ENCODE measurements around the gene ABCD3.

Gene ABCD3

GRCh38 chr1:94496076-94496755 is 78.0 kb downstream of the ABCD3 start:
- H3K9me3 ChIP-seq (ENCODE audit: insufficient read depth, low read depth, low read length), result no peaks in the 10 kb centered on the region
- H3K4me3 ChIP-seq (ENCODE audit: low read length, poor library complexity, severe bottlenecking), result no peak overlapping the region
- no peaks in the 10 kb centered on the region for H3K9me2 ChIP-seq (replicated peaks; ENCODE audit: low read depth, low read length)
- no peak overlapping the region for H3K9ac ChIP-seq (ENCODE audit: low read depth, low read length, poor library complexity, severe bottlenecking)
- H3K4me2 ChIP-seq (ENCODE audit: low read depth, low read length, poor library complexity, severe bottlenecking), result no peak overlapping the region
- H2AFZ ChIP-seq (ENCODE audit: low read length), result no peak overlapping the region
- H3K4me1 ChIP-seq (ENCODE audit: insufficient read depth, low read length, poor library complexity, severe bottlenecking), result no peaks in the 10 kb centered on the region
- no peaks in the 10 kb centered on the region for H4K20me1 ChIP-seq (ENCODE audit: insufficient read depth, low read length, poor library complexity, severe bottlenecking)
- H3K27me3 ChIP-seq (ENCODE audit: insufficient read depth, low read length, poor library complexity, severe bottlenecking), result no peaks in the 10 kb centered on the region
- no peaks in the 10 kb centered on the region; the same call in 1 of the 2 replicates for H3F3A ChIP-seq (ENCODE audit: low read depth)
- H3K36me3 ChIP-seq (ENCODE audit: insufficient read depth, low read length), result peaks cover 37% of the 10 kb centered on the region
- H3K79me2 ChIP-seq (ENCODE audit: insufficient read depth, low read length), result no peaks in the 10 kb centered on the region
- TF ChIP-seq EZH2phosphoT487 (IDR thresholded peaks at IDR 0.05; ENCODE audit: borderline replicate concordance), result no peak
- TF ChIP-seq CTCF (conservative IDR thresholded peaks at IDR 0.05; ENCODE audit: low read length), result no peak

GRCh38 chr1:94501426-94501825 is 83.2 kb downstream of the ABCD3 start:
- Histone ChIP-seq H3K4me2 (ENCODE audit: low read depth, low read length, poor library complexity, severe bottlenecking) (no peak overlapping the region), H3K9ac (ENCODE audit: low read depth, low read length, poor library complexity, severe bottlenecking) (no peak overlapping the region), H3K4me3 (ENCODE audit: low read length, poor library complexity, severe bottlenecking) (no peak overlapping the region), H4K20me1 (ENCODE audit: insufficient read depth, low read length, poor library complexity, severe bottlenecking) (no peaks in the 10 kb centered on the region), H3K79me2 (ENCODE audit: insufficient read depth, low read length) (no peaks in the 10 kb centered on the region), H3K36me3 (ENCODE audit: insufficient read depth, low read length) (peaks cover 43% of the 10 kb centered on the region; the same call in 1 of the 2 replicates), H3F3A (ENCODE audit: low read depth) (no peaks in the 10 kb centered on the region; the same call in 1 of the 2 replicates), H3K27me3 (ENCODE audit: insufficient read depth, low read length, poor library complexity, severe bottlenecking) (no peaks in the 10 kb centered on the region), H2AFZ (ENCODE audit: low read length) (no peak overlapping the region), H3K9me3 (ENCODE audit: insufficient read depth, low read depth, low read length) (no peaks in the 10 kb centered on the region), H3K9me2 (replicated peaks; ENCODE audit: low read depth, low read length) (no peaks in the 10 kb centered on the region), H3K4me1 (ENCODE audit: insufficient read depth, low read length, poor library complexity, severe bottlenecking) (no peaks in the 10 kb centered on the region)
- no peak for TF ChIP-seq CTCF (conservative IDR thresholded peaks at IDR 0.05; ENCODE audit: low read length)
- no peak for TF ChIP-seq EZH2phosphoT487 (IDR thresholded peaks at IDR 0.05; ENCODE audit: borderline replicate concordance)

GRCh38 chr1:94501935-94502334 is 83.7 kb downstream of the ABCD3 start:
- Histone ChIP-seq H3K4me3 (ENCODE audit: low read length, poor library complexity, severe bottlenecking) (no peak overlapping the region), H4K20me1 (ENCODE audit: insufficient read depth, low read length, poor library complexity, severe bottlenecking) (no peaks in the 10 kb centered on the region), H3K9me2 (replicated peaks; ENCODE audit: low read depth, low read length) (no peaks in the 10 kb centered on the region), H3K27me3 (ENCODE audit: insufficient read depth, low read length, poor library complexity, severe bottlenecking) (no peaks in the 10 kb centered on the region), H3K4me1 (ENCODE audit: insufficient read depth, low read length, poor library complexity, severe bottlenecking) (no peaks in the 10 kb centered on the region), H3K9ac (ENCODE audit: low read depth, low read length, poor library complexity, severe bottlenecking) (no peak overlapping the region), H2AFZ (ENCODE audit: low read length) (no peak overlapping the region), H3K9me3 (ENCODE audit: insufficient read depth, low read depth, low read length) (no peaks in the 10 kb centered on the region), H3F3A (ENCODE audit: low read depth) (no peaks in the 10 kb centered on the region; the same call in 1 of the 2 replicates), H3K36me3 (ENCODE audit: insufficient read depth, low read length) (peaks cover 45% of the 10 kb centered on the region; the same call in 1 of the 2 replicates), H3K79me2 (ENCODE audit: insufficient read depth, low read length) (no peaks in the 10 kb centered on the region), H3K4me2 (ENCODE audit: low read depth, low read length, poor library complexity, severe bottlenecking) (no peak overlapping the region)
- TF ChIP-seq CTCF (conservative IDR thresholded peaks at IDR 0.05; ENCODE audit: low read length) (no peak), EZH2phosphoT487 (IDR thresholded peaks at IDR 0.05; ENCODE audit: borderline replicate concordance) (no peak)
